Jurkat, Clone E6-1 (cell line): ENCODE results near the gene TRABD2B.

Experiments used
- DNase-seq: peaks from one replicate; pipeline ENCODE4 v3.0.0-alpha.2; 2011; ENCODE audit warnings: low read depth, low spot score
- H3K4me3 ChIP-seq: 2 replicates; pipeline ENCODE4 v1.5.1; 2011; ENCODE audit warnings: mild to moderate bottlenecking, low read length, control low read depth, moderate library complexity

TRABD2B gene

GRCh38 chr1:47844558-47844955, 152.6 kb downstream of the TRABD2B start:
- DNase-seq = no peak
- H3K4me3 ChIP-seq = no peak overlapping the region

GRCh38 chr1:47843781-47844557, 153.2 kb downstream of the TRABD2B start:
- H3K4me3 ChIP-seq = no peak overlapping the region
- no peak for DNase-seq

- no peak overlapping the region for H3K4me3 ChIP-seq
- DNase-seq = no peak
Measured at GRCh38 chr1:47843059-47843458, 154.1 kb downstream of the TRABD2B start.

GRCh38 chr1:47842228-47842919, 154.8 kb downstream of the TRABD2B start:
- no peak overlapping the region for H3K4me3 ChIP-seq
- DNase-seq = no peak

- no peak overlapping the region for H3K4me3 ChIP-seq
- no peak for DNase-seq
Measured at GRCh38 chr1:47841356-47841755, 155.8 kb downstream of the TRABD2B start.

- no peak overlapping the region for H3K4me3 ChIP-seq
- DNase-seq = no peak
Measured at GRCh38 chr1:47840393-47841190, 156.6 kb downstream of the TRABD2B start.

- DNase-seq = no peak
- H3K4me3 ChIP-seq = no peak overlapping the region
Measured at GRCh38 chr1:47839433-47839760, 157.8 kb downstream of the TRABD2B start.

- no peak for DNase-seq
- no peak overlapping the region for H3K4me3 ChIP-seq
Measured at GRCh38 chr1:47838562-47839432, 158.4 kb downstream of the TRABD2B start.

GRCh38 chr1:47837866-47838561, 159.2 kb downstream of the TRABD2B start:
- DNase-seq = no peak
- no peak overlapping the region for H3K4me3 ChIP-seq

GRCh38 chr1:47837056-47837830, 159.9 kb downstream of the TRABD2B start:
- no peak for DNase-seq
- H3K4me3 ChIP-seq = no peak overlapping the region

- no peak overlapping the region for H3K4me3 ChIP-seq
- no peak for DNase-seq
Measured at GRCh38 chr1:47835409-47835808, 161.8 kb downstream of the TRABD2B start.

- DNase-seq = no peak
- H3K4me3 ChIP-seq = no peak overlapping the region
Measured at GRCh38 chr1:47834326-47834725, 162.9 kb downstream of the TRABD2B start.

GRCh38 chr1:47830641-47831333, 166.4 kb downstream of the TRABD2B start:
- no peak for DNase-seq
- H3K4me3 ChIP-seq = no peak overlapping the region

GRCh38 chr1:47830021-47830420, 167.2 kb downstream of the TRABD2B start:
- DNase-seq = no peak
- no peak overlapping the region for H3K4me3 ChIP-seq

GRCh38 chr1:47828978-47829377, 168.2 kb downstream of the TRABD2B start:
- no peak overlapping the region for H3K4me3 ChIP-seq
- DNase-seq = no peak

GRCh38 chr1:47827109-47827508, 170.1 kb downstream of the TRABD2B start:
- DNase-seq = no peak

GRCh38 chr1:47824716-47825115, 172.5 kb downstream of the TRABD2B start:
- no peak for DNase-seq
- H3K4me3 ChIP-seq = no peak overlapping the region

More at GRCh38 chr1:47827109-47827508, 170.1 kb downstream of the TRABD2B start:
- no peak overlapping the region for H3K4me3 ChIP-seq
